Stimulated activated effector memory CD8-positive, alpha-beta T cell treated with anti-CD3 and anti-CD28 coated beads, Interleukin-12 subunit alpha, Interleukin-12 subunit beta, amount 100 ng/mL, for 72 hours (primary cell): Measurements from ENCODE around the gene TRMT61A.
A peak's percentile ranks its signal among the peaks of the same experiment; 100 is the strongest.

Experiments used
- ATAC-seq: fragments of 150-1000 bp; cut with Tn5 transposase; 2 replicates; pipeline ENCODE4 v1.10.0; 2021
- DNase-seq, 2 donors: peaks; one replicate each; pipeline ENCODE4 v3.0.0; 2021 to 2022; ENCODE audit warnings: low spot score in 2 of 2
- H3K27ac Mint-ChIP-seq: one replicate; pipeline ENCODE4 v1.8.0; 2022; ENCODE audit warnings: mild to moderate bottlenecking, mixed read lengths
- H3K36me3 Mint-ChIP-seq: one replicate; pipeline ENCODE4 v1.8.0; 2022; ENCODE audit warnings: mild to moderate bottlenecking, mixed read lengths
- H3K4me1 Mint-ChIP-seq: one replicate; pipeline ENCODE4 v1.8.0; 2022; ENCODE audit warnings: mixed read lengths
- H3K4me3 Mint-ChIP-seq: one replicate; pipeline ENCODE4 v1.8.0; 2022; ENCODE audit warnings: mild to moderate bottlenecking, mixed read lengths
- H3K9me3 Mint-ChIP-seq: one replicate; pipeline ENCODE4 v1.8.0; 2022; ENCODE audit warnings: mixed read lengths

TRMT61A gene

DNA sequence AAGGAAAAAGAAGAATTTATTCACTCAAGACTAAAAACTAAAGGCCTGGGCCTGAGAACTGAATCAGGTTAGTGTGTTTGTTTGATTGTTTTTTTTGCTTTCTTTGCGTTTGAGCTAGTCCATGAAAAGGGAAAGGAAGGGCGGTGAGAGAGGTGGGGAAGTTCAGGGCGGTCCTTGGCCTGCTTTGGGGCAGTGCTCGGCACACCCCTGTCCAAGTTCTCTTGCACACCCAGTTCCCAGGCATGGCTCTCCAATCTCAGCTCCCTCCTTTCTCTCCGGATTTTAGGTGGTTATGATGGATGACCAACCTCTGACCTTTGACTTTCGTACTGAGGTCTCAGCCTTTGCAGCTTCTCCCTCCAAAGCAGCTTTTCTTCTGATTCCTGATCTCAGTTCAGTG lies 45.1 kb downstream of the TRMT61A start:
- H3K9me3 Mint-ChIP-seq, result no peaks in the 10 kb centered on the region
- peaks cover 5% of the 10 kb centered on the region for H3K4me1 Mint-ChIP-seq
- H3K27ac Mint-ChIP-seq, result no peak overlapping the region
- DNase-seq, result no peak
- ATAC-seq, result no peak
- H3K4me3 Mint-ChIP-seq, result no peak overlapping the region
- peaks cover 65% of the 10 kb centered on the region for H3K36me3 Mint-ChIP-seq

GRCh38 chr14:103574707-103575285 lies 45.8 kb downstream of the TRMT61A start:
- H3K9me3 Mint-ChIP-seq, result no peaks in the 10 kb centered on the region
- H3K36me3 Mint-ChIP-seq, result peaks cover 68% of the 10 kb centered on the region
- H3K27ac Mint-ChIP-seq, result no peak overlapping the region
- no peak overlapping the region for H3K4me3 Mint-ChIP-seq
- ATAC-seq (no peak), DNase-seq (no peak)
- peaks cover 5% of the 10 kb centered on the region for H3K4me1 Mint-ChIP-seq

DNA sequence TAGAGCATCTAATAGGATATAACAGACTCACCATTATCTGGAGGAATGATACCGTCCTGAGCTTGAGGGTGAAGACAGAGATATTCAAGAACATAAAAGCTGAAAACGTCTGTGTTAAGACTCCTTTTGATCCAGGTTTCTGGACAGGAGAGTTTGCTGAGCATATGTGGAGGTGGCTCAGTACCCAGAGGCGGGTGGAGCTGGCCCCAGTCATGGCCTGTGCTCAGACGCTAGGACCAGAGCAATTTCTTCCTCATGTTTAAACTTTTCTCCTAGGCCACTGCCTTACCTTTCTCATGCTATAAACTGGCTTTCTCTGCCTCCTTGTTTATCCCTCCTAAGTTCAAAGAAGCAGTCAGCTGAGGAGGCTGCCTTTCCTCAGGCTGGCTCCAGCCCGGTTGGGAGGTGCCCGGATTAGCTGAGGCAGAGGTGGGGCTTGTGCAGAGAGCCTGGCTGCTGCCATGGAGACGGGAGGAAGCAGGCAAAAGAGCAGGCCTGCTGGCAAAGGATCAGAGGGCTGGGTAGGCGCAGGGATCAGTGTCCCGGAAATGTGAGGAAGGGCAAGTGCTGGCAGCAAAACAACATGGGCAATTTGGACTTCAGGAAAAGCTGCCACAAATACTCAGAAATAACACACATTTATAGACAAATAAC lies 47.5 kb downstream of the TRMT61A start:
- no peak overlapping the region for H3K4me3 Mint-ChIP-seq
- ATAC-seq (no peak), DNase-seq (no peak)
- peak overlapping the region; percentile 58 for H3K27ac Mint-ChIP-seq
- peaks cover 84% of the 10 kb centered on the region for H3K36me3 Mint-ChIP-seq
- peaks cover 5% of the 10 kb centered on the region for H3K4me1 Mint-ChIP-seq
- H3K9me3 Mint-ChIP-seq, result no peaks in the 10 kb centered on the region

DNA sequence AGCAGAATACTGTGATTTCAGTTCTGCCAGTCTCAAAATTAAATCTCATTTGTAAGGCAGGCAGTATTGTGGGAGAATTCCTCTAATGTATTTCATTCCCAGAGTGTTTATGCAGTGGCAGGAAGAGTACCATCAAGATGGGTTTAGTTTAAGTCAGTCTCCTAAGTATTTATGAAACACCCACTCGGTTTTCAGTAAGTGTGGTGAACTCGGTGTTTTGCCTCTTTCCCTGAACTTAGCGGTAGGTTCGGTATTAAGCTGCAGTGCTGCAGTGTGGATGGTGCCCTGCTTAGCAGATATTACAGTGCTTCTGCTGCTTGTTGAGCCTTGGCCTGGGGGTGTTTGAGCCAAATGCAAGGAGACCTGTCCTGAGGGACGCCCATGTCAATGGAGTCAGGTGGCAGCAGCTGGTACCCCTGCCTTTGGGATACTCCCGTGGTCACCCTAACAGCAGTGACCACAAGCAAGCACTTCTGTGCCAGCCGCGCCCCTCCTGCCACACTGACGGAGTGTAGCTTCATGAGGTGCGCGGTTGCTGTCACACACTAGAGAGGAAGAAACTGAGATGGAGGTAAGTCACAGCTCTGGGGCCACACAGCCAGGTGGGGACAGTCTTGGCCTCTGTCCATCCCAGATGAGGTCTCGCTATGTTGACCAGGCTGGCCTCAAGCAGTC lies 49.5 kb downstream of the TRMT61A start:
- Mint-ChIP-seq H3K4me3 (no peak overlapping the region), H3K36me3 (peaks cover 79% of the 10 kb centered on the region)

DNA sequence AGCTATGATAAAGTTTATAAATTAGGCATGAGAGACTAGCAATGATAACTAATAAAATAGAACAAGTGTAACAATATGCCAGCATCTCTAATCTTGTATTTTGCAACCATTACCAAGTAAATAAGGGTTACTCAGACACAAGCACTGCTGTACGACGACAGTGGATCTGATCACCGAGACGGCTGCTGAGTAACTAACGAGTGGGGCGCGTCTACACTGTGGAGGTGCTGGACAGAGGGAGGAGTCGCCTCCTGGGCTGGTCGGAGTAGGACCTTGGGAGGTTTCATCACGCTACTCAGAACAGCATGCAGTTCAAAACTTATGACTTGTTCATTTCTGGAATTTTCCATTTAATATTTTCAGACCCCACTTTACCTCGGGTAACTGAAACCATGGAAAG lies 52.2 kb downstream of the TRMT61A start:
- Mint-ChIP-seq H3K9me3 (no peaks in the 10 kb centered on the region), H3K36me3 (peaks cover 71% of the 10 kb centered on the region), H3K4me3 (no peak overlapping the region), H3K4me1 (no peaks in the 10 kb centered on the region), H3K27ac (no peak overlapping the region)
- ATAC-seq (no peak), DNase-seq (no peak)

More for the DNA sequence above, 49.5 kb downstream of the TRMT61A start:
- no peak overlapping the region for H3K27ac Mint-ChIP-seq
- H3K4me1 Mint-ChIP-seq, result peaks cover 5% of the 10 kb centered on the region
- no peaks in the 10 kb centered on the region for H3K9me3 Mint-ChIP-seq
- DNase-seq (no peak), ATAC-seq (no peak)

GRCh38 chr14:103581954-103582703 lies 53.1 kb downstream of the TRMT61A start:
- Mint-ChIP-seq H3K9me3 (no peaks in the 10 kb centered on the region), H3K4me1 (no peaks in the 10 kb centered on the region), H3K4me3 (no peak overlapping the region), H3K27ac (no peak overlapping the region), H3K36me3 (peaks cover 66% of the 10 kb centered on the region)
- DNase-seq, result no peak
- ATAC-seq, result no peak

DNA sequence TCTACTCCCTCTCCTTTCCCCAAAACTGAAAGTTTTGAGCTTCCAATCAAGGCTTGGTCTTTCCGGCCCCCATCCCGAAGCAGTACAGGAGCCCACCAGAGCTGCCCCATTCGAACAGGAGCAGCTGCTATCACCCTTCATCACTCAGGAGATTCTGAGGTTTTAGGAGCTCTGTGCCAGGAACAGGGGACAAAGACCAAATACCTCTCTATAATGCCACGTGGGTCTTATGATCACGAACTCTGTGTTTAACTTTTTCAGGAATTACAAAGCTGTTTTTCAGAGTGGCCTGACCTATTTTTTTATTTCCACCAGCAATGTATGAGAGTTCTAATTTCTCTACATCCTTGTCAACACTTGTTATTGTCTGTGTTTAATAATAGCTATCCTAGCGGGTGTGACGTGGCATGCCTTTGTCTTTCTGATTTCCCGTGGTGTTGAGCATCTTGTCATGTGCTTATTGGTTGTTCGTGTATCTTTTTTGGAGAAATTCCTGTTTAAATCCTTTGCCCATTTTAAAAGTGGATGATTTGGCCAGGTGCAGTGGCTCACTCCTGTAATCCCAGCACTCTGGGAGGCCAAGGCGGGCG lies 55.4 kb downstream of the TRMT61A start:
- no peaks in the 10 kb centered on the region for H3K4me1 Mint-ChIP-seq
- H3K27ac Mint-ChIP-seq, result no peak overlapping the region
- peaks cover 63% of the 10 kb centered on the region for H3K36me3 Mint-ChIP-seq
- no peaks in the 10 kb centered on the region for H3K9me3 Mint-ChIP-seq
- no peak for DNase-seq
- ATAC-seq, result no peak
- H3K4me3 Mint-ChIP-seq, result no peak overlapping the region
